NOMO-1 treated with DMSO at 0.1 percent for 48 hours (cell line): ENCODE measurements around the gene UBE2G1.
"Not testable (repeated sequence)": the region's sequence is repeated elsewhere in the genome, so short reads cannot be mapped to it uniquely, and the experiment has no call there.

Experiments
- DNase-seq: peaks from one replicate; lab custom pipeline; 2025; ENCODE audit not compliant: unreplicated experiment; lab: John Stamatoyannopoulos, UW

UBE2G1 gene

GRCh38 chr17:4375796-4376440 lies 9.4 kb upstream of the UBE2G1 start:
- not testable (repeated sequence) for DNase-seq

- no peak for DNase-seq
Observed at GRCh38 chr17:4375039-4375748, 8.7 kb upstream of the UBE2G1 start.

GRCh38 chr17:4369557-4370230 lies 3.2 kb upstream of the UBE2G1 start:
- DNase-seq: no peak

GRCh38 chr17:4368341-4368740 lies 1.9 kb upstream of the UBE2G1 start:
- DNase-seq: no peak

- DNase-seq: not testable (repeated sequence)
Observed at GRCh38 chr17:4367177-4367576, 702 bp upstream of the UBE2G1 start.

GRCh38 chr17:4365628-4366326 lies 698 bp downstream of the UBE2G1 start:
- no peak for DNase-seq

- peak; percentile 92 for DNase-seq
Observed at GRCh38 chr17:4365103-4365627, 1.3 kb downstream of the UBE2G1 start.

GRCh38 chr17:4364622-4365041 lies 1.8 kb downstream of the UBE2G1 start:
- no peak for DNase-seq

GRCh38 chr17:4362141-4362540 lies 4.3 kb downstream of the UBE2G1 start:
- no peak for DNase-seq

- DNase-seq: no peak
Observed at GRCh38 chr17:4358154-4358553, 8.3 kb downstream of the UBE2G1 start.

- no peak for DNase-seq
Observed at GRCh38 chr17:4357671-4358070, 8.8 kb downstream of the UBE2G1 start.

- DNase-seq: no peak
Observed at GRCh38 chr17:4357030-4357628, 9.3 kb downstream of the UBE2G1 start.

- no peak for DNase-seq
Observed at GRCh38 chr17:4354862-4355514, 11.5 kb downstream of the UBE2G1 start.

GRCh38 chr17:4354206-4354605 lies 12.3 kb downstream of the UBE2G1 start:
- no peak for DNase-seq

- not testable (repeated sequence) for DNase-seq
Observed at GRCh38 chr17:4350214-4350613, 16.3 kb downstream of the UBE2G1 start.

GRCh38 chr17:4345581-4346252 lies 20.8 kb downstream of the UBE2G1 start:
- peak; percentile 68 for DNase-seq

GRCh38 chr17:4344926-4345325 lies 21.5 kb downstream of the UBE2G1 start:
- no peak for DNase-seq

GRCh38 chr17:4342535-4342934 lies 23.9 kb downstream of the UBE2G1 start:
- DNase-seq: no peak

- DNase-seq: no peak
Observed at GRCh38 chr17:4341616-4341977, 24.9 kb downstream of the UBE2G1 start.
